Measurements from ENCODE around the gene RNF135. TPM values are rescaled to one million over a fixed set of nuclear protein-coding genes. Genes with fewer than 3 reads are reported as not detected.
A peak's percentile ranks its signal among the peaks of the same experiment; 100 is the strongest.
"Not testable (repeated sequence)": the region's sequence is repeated elsewhere in the genome, so short reads cannot be mapped to it uniquely, and the experiment has no call there.

RNF135 gene
- total and polyA plus RNA-seq, 2 donors (not counting 1 experiment from before 2014, with no cell fraction given) = 13.4 to 15.2 TPM

DNA sequence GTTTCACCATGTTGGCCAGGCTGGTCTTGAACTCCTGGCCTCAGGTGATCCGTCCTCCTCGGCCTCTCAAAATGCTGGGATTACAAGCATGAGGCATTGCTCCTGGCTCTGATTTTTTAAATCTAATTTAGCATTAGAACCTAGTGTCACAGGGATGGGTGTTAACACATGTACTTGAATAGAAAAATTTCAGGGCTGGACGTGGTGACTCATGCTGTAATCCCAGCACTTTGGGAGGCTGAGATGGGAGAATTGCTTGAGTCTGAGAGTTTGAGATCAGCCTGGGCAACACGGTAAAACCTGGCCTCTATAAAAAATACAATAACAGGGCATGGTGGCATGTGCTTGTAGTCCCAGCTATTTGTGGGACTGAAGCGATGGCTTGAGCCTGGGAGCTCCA, 6.0 kb upstream of the RNF135 start:
- H3K79me2 ChIP-seq (ENCODE audit: control insufficient read depth, insufficient read depth, low read length) = no peaks in the 10 kb centered on the region
- peak in 1 of 2 donors; percentile 18 for DNase-seq (ENCODE audit: low read depth in 2 of 2)
- no peak overlapping the region for H3K4me3 ChIP-seq (replicated peaks in 1 of 4; ENCODE audit: control extremely low read depth in 1 of 4, insufficient read depth in 1 of 4, low read depth in 3 of 4, low read length in 4 of 4)
- H2AFZ ChIP-seq (ENCODE audit: low read length) = no peak overlapping the region
- H4K20me1 ChIP-seq (ENCODE audit: control insufficient read depth, extremely low read depth, insufficient read depth, low read length) = no peaks in the 10 kb centered on the region
- H3K27ac ChIP-seq (ENCODE audit: insufficient read depth, low read length) = no peak overlapping the region
- no peak overlapping the region for H3K9ac ChIP-seq (ENCODE audit: insufficient read depth, low read length)
- H3K4me2 ChIP-seq (ENCODE audit: extremely low read depth, insufficient read depth, low read length) = no peak overlapping the region
- no peaks in the 10 kb centered on the region for H3K4me1 ChIP-seq (ENCODE audit: control insufficient read depth, extremely low read depth, insufficient read depth, low read length)
- H3K36me3 ChIP-seq (ENCODE audit: control insufficient read depth, insufficient read depth, low read length) = no peaks in the 10 kb centered on the region
- H3K9me3 ChIP-seq (ENCODE audit: control insufficient read depth, insufficient read depth, low read depth, low read length) = no peaks in the 10 kb centered on the region
- no peak for TF ChIP-seq EZH2 (IDR thresholded peaks at IDR 0.05; ENCODE audit: low read length, missing control alignments)
- TF ChIP-seq, protein P1, sequence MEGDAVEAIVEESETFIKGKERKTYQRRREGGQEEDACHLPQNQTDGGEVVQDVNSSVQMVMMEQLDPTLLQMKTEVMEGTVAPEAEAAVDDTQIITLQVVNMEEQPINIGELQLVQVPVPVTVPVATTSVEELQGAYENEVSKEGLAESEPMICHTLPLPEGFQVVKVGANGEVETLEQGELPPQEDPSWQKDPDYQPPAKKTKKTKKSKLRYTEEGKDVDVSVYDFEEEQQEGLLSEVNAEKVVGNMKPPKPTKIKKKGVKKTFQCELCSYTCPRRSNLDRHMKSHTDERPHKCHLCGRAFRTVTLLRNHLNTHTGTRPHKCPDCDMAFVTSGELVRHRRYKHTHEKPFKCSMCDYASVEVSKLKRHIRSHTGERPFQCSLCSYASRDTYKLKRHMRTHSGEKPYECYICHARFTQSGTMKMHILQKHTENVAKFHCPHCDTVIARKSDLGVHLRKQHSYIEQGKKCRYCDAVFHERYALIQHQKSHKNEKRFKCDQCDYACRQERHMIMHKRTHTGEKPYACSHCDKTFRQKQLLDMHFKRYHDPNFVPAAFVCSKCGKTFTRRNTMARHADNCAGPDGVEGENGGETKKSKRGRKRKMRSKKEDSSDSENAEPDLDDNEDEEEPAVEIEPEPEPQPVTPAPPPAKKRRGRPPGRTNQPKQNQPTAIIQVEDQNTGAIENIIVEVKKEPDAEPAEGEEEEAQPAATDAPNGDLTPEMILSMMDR (conservative IDR thresholded peaks at IDR 0.05 in 1 of 2, IDR thresholded peaks at IDR 0.05 in 1 of 2; ENCODE audit: low read depth in 1 of 2, low read length in 2 of 2) = no peak
- H3K27me3 ChIP-seq (ENCODE audit: control insufficient read depth, insufficient read depth, low read length) = no peaks in the 10 kb centered on the region

DNA sequence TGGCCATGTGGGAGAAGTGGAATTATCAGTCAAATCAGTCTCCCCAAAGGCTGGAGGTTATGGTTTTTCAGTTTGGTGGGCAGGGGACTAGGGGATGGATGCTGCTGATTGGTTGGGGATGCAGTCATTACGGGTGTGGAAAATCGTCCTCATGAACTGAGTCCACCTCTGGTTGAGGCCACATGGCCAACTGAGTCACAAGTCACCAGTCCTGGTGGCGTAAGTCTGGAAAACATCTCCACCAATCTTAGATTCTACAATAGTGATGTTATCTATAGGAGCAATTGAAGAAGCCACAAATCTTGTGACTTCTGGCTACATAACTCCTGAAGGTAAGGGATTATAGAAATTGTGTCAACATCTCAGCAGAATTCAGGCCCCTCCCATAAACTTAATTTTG, 5.2 kb upstream of the RNF135 start:
- H3K9ac ChIP-seq (ENCODE audit: insufficient read depth, low read length) = no peak overlapping the region
- H3K4me2 ChIP-seq (ENCODE audit: extremely low read depth, insufficient read depth, low read length) = no peak overlapping the region
- no peak overlapping the region for H3K4me3 ChIP-seq (replicated peaks in 1 of 4; ENCODE audit: control extremely low read depth in 1 of 4, insufficient read depth in 1 of 4, low read depth in 3 of 4, low read length in 4 of 4)
- no peaks in the 10 kb centered on the region for H3K79me2 ChIP-seq (ENCODE audit: control insufficient read depth, insufficient read depth, low read length)
- H3K9me3 ChIP-seq (ENCODE audit: control insufficient read depth, insufficient read depth, low read depth, low read length) = no peaks in the 10 kb centered on the region
- no peaks in the 10 kb centered on the region for H3K4me1 ChIP-seq (ENCODE audit: control insufficient read depth, extremely low read depth, insufficient read depth, low read length)
- DNase-seq (ENCODE audit: low read depth in 2 of 2) = no peak
- no peak overlapping the region for H2AFZ ChIP-seq (ENCODE audit: low read length)
- H3K27ac ChIP-seq (ENCODE audit: insufficient read depth, low read length) = no peak overlapping the region
- H3K36me3 ChIP-seq (ENCODE audit: control insufficient read depth, insufficient read depth, low read length) = no peaks in the 10 kb centered on the region
- H4K20me1 ChIP-seq (ENCODE audit: control insufficient read depth, extremely low read depth, insufficient read depth, low read length) = no peaks in the 10 kb centered on the region
- TF ChIP-seq, protein P1 (conservative IDR thresholded peaks at IDR 0.05 in 1 of 2, IDR thresholded peaks at IDR 0.05 in 1 of 2; ENCODE audit: low read depth in 1 of 2, low read length in 2 of 2) = no peak
- TF ChIP-seq EZH2 (IDR thresholded peaks at IDR 0.05; ENCODE audit: low read length, missing control alignments) = no peak
- no peaks in the 10 kb centered on the region for H3K27me3 ChIP-seq (ENCODE audit: control insufficient read depth, insufficient read depth, low read length)

DNA sequence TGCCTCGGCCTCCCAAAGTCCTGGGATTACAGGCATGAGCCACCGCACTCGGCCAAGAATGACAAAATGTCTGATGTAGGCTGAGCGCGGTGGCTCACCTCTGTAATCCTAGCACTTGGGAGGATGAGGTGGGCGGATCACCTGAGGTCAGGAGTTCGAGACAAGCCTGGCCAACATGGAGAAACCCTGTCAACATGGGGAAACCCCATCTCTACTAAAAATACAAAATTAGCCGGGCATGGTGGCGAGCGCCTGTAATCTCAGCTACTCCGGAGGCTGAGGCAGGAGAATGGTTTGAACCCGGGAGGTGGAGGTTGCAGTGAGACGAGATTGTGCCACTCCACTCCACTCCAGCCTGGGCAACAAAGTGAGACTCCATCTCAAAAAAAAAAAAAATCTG, 2.9 kb upstream of the RNF135 start:
- H4K20me1 ChIP-seq (ENCODE audit: control insufficient read depth, extremely low read depth, insufficient read depth, low read length); H3K4me3 ChIP-seq (replicated peaks in 1 of 4; ENCODE audit: control extremely low read depth in 1 of 4, insufficient read depth in 1 of 4, low read depth in 3 of 4, low read length in 4 of 4); DNase-seq (ENCODE audit: low read depth in 2 of 2): not testable (repeated sequence)

More for the DNA sequence above, 2.9 kb upstream of the RNF135 start:
- not testable (repeated sequence) for H3K4me1 ChIP-seq (ENCODE audit: control insufficient read depth, extremely low read depth, insufficient read depth, low read length); H3K27ac ChIP-seq (ENCODE audit: insufficient read depth, low read length); H3K36me3 ChIP-seq (ENCODE audit: control insufficient read depth, insufficient read depth, low read length); H3K27me3 ChIP-seq (ENCODE audit: control insufficient read depth, insufficient read depth, low read length); H3K9ac ChIP-seq (ENCODE audit: insufficient read depth, low read length); H3K9me3 ChIP-seq (ENCODE audit: control insufficient read depth, insufficient read depth, low read depth, low read length); H3K4me2 ChIP-seq (ENCODE audit: extremely low read depth, insufficient read depth, low read length); H2AFZ ChIP-seq (ENCODE audit: low read length); H3K79me2 ChIP-seq (ENCODE audit: control insufficient read depth, insufficient read depth, low read length)
